ENCODE measurements around the gene FAM193B. TPM values are rescaled to one million over a fixed set of nuclear protein-coding genes. Genes with fewer than 3 reads are reported as not detected.

FAM193B gene
- total and polyA plus RNA-seq, 2 of the 13 experiments (the other 11 are each of a cell fraction or from before 2014, with no cell fraction given): 21.2 to 40.9 TPM

- no peak for TF ChIP-seq CEBPZ (IDR thresholded peaks at IDR 0.05; ENCODE audit: low read length)
- peak; percentile 48; the same call in 1 of the 3 replicates for TF ChIP-seq MXI1 (IDR thresholded peaks at IDR 0.05; ENCODE audit: borderline replicate concordance, low read depth, low read length)
- peak; percentile 86 for TF ChIP-seq POLR2AphosphoS5 (IDR thresholded peaks at IDR 0.05; ENCODE audit: low read depth, low read length)
- peak; percentile 51 for TF ChIP-seq ZGPAT (CRISPR knock-in tag; IDR thresholded peaks at IDR 0.05)
- no peak for TF ChIP-seq ZIK1 (CRISPR knock-in tag; IDR thresholded peaks at IDR 0.05; ENCODE audit: borderline replicate concordance, low read depth)
- no peak for TF ChIP-seq ATRX (CRISPR knock-in tag; IDR thresholded peaks at IDR 0.05; ENCODE audit: borderline replicate concordance)
- TF ChIP-seq ZNF646 (CRISPR knock-in tag; IDR thresholded peaks at IDR 0.05): no peak
- TF ChIP-seq ONECUT2 (CRISPR knock-in tag; IDR thresholded peaks at IDR 0.05): no peak
- TF ChIP-seq SAP130 (CRISPR knock-in tag; IDR thresholded peaks at IDR 0.05; ENCODE audit: low read depth): peak; percentile 69
- TF ChIP-seq HNRNPL (IDR thresholded peaks at IDR 0.05; ENCODE audit: low read depth, low read length): no peak
- 0 out of 2 replicates have a peak, but pooled peaks have one; percentile 70 for TF ChIP-seq CAMTA2 (CRISPR knock-in tag; IDR thresholded peaks at IDR 0.05; ENCODE audit: borderline replicate concordance)
- TF ChIP-seq MEIS2 (CRISPR knock-in tag; IDR thresholded peaks at IDR 0.05): peak; percentile 20; the same call in 1 of the 2 replicates
- peak; percentile 68 for TF ChIP-seq IKZF5 (CRISPR knock-in tag; IDR thresholded peaks at IDR 0.05)
- no peak for TF ChIP-seq ZNF232 (CRISPR knock-in tag; IDR thresholded peaks at IDR 0.05; ENCODE audit: borderline replicate concordance)
Measured at GRCh38 chr5:177497292-177498012, 56.9 kb downstream of the FAM193B start, which contains the start of gene PDLIM7 (continued).
